GM21423 (cell line): ENCODE data around the gene EPB41L5.
"Not testable (repeated sequence)": the region's sequence is repeated elsewhere in the genome, so short reads cannot be mapped to it uniquely, and the experiment has no call there.

ENCODE experiments used
- ATAC-seq: cut with Tn5 transposase; IDR thresholded peaks from one replicate; pipeline ENCODE4 v1.9.1; 2021; ENCODE audit warnings: mild to moderate bottlenecking, moderate library complexity; ENCODE audit not compliant: unreplicated experiment

EPB41L5 gene

DNA sequence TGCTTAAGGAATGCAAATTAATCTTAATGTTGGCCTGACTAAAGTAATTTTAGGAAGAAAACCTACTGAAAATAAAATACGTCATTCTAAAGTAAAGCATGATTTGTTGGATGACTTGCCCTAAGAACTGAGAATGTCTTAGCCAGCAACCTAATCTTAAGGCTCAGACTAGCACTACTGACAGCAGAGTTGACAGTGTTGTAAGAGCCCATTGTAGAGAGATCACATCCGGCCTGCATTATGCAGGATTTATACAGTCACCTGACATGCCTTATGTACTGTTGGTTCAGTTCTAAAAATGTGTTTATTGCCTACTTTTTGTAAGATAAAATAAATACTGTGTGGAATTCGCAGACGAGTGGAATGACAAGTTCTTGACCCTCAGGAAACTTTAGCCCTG, 128.0 kb downstream of the EPB41L5 start:
- no peak for ATAC-seq

DNA sequence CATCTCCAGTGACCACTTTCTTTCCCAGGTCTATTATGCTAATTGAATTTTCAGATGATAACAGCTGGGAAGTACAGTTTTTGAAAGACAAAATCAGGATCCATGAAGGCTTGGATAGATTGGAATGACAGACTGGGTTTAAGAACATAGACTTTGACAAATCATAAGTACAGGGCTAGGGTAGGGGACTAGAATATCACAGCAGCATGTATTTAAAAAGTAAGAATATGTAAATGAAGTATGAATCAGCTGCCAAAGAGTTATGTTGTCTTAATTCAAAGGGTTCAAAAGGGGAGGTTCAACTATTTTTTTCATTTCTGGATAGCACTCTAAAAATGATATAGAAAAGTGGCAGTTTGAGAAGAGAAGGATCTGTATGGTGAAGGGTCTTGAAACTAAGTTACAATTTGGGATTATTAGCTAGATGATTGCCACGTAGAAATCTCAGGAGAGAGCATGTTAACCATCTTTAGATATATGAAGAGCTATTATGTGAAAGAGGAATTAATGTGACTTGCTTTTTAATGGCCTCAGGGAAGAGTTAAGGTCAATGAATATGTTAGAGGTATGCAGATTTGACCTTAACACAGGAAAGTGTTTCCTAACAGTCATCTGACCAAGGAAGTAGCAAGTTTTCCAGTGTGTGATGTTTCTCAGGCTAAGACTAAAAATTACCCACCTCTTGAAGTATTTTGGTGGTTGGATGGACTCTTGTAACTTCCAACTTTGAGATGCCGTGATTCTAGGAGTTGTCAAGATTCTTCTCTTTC, 128.6 kb downstream of the EPB41L5 start:
- ATAC-seq = no peak

DNA sequence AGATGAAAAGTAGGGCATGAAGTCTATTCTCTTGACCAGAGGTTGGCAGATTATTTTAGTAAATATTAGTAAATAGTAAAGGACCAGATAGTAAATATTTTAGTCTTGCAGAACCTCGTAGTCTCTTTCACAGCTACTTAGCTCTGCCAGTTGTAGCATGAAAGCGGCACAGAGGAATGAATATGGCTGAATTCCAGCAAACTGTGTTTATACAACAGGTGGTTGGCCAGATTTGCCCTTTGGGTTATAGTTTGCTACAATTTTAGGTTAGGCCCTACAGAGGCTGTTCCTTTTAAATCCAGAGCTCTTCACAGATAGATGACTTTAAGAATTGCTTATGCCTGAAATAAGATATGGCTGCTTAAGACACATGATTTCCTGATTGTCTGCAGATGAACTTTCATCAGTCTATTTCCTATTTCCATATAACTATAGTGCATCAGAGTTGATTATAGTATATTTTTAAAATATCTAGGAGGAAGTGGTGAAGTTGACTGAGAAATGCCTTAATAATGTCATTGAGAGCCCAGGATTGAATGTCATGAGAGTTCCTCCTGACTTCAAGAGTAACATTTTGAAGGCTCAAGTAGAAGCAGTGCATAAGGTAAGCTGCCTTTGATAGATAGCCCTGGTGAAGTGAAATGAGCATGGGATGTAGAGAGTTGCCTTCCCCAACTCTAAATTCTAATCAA, 129.8 kb downstream of the EPB41L5 start:
- no peak for ATAC-seq

DNA sequence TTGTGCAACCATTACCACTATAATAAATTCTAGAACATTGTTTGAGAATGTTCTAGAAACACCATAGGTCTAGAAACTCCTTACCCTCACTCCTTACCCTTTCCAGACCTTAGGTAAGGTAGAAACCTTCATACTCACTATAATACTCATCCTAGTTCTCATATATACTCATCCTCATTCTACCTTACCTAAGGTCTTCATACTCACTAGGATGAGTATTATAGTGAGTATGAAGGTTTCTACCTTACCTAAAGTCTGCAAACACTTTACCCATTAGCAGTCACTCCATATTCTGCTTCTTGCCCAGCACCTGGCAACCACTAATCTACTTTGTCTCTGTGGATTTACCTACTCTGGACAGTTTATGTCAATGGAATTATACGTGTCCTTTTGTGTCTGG, 135.4 kb downstream of the EPB41L5 start:
- ATAC-seq = no peak

DNA sequence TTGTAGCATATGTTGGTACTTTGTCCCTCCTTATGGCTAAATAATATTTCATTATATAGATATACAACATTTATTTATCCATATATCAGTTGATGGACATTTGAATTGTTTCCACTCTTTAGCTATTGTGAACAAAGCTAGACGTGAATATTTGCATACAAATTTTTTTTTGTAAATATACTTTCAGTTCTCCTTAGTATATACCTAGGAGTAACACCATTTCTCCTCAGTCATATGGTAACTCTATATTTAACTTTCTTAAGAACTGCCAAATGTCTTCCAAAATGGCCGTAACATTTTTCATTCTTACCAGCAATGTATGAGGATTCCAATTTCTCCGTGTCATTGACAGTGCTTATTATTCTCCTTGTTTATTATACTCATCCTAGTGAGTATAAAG, 135.8 kb downstream of the EPB41L5 start:
- ATAC-seq = no peak

DNA sequence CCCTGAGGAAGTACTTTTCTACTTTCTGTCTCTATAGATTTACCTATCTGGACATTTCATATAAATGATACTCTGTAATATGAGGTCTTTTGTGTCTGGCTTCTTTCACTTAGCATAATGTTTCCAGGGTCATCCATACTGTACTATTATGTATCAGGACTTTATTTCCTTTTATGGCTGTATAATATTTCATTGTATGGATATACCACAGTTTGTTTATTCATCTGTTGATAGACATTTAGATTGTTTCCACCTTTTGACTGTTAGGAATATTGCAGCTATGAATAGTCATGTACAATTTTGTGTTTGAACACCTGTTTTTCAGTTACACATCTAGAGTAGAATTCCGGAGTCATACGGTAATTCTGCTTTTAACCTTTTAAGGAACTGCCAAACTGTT, 136.5 kb downstream of the EPB41L5 start:
- no peak for ATAC-seq

DNA sequence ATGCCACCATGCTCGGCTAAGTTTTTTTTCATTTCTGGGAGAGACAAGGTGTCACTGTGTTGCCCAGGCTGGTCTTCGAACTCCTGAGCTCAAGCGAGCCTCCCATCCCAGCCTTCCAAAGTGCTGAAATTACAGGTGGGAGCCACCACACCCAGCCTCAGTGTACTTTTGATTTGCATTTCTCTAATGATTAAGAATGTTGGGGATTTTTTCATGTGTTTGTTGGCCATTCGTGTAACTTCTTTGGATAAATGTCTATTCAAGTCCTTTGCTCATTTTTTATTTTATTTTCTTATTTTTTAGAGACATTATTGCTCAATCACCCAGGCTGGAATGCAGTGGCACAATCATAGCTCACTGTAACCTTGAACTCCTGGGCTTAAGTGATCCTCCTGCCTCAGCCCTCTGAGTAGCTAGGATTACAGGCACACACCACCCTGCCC, 137.2 kb downstream of the EPB41L5 start:
- ATAC-seq = no peak

DNA sequence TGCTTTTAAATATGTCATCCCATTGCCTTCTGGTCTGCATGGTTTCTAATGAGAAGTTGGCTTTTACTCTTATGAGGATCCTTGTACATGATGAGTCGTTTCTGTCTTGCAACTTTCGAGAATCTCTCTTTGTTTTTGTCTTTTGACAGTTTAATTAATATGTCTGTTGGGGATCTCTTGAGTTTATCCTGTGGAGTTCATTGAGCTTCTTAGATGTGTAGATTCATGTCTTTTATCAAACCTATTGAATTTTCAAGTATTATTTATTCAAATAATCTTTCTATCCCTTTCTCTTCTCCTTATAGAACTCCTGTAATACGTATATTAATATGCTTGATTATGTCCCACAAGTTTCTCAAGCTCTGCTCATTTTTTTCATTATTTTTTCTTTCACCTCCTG, 142.4 kb downstream of the EPB41L5 start:
- no peak for ATAC-seq

DNA sequence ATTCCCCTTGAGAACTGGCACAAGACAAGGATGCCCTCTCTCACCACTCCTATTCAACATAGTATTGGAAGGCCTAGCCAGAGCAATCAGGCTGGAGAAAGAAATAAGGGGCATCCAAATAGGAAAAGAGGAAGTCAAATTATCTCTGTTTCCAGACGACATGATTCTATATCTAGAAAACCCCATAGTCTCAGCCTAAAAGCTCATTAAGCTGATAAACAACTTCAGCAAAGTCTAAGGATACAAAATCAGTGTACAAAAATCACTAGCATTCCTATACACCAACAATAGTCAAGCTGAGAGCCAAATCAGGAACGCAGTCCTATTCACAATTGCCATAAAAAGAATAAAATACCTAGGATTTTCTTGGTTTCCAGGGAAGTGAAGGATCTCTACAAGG, 145.8 kb downstream of the EPB41L5 start:
- ATAC-seq = not testable (repeated sequence)

DNA sequence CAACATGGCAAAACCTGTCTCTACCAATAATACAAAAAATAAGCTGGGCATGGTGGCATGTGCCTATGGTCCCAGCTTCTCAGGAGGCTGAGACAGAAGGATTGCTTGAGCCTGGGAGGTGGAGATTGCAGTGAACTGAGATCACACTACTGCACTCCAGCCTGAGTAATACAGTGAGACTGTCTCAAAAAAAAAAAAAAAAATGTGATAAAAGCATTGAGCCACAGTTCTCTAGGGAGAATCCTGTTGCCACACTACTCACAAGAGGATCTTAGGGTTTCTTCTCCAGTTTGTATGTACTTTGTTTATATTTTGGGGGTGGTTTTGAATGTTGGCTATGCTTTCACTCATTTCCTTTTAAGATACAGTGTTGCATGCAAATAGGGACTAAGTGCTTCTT, 148.3 kb downstream of the EPB41L5 start:
- no peak for ATAC-seq

DNA sequence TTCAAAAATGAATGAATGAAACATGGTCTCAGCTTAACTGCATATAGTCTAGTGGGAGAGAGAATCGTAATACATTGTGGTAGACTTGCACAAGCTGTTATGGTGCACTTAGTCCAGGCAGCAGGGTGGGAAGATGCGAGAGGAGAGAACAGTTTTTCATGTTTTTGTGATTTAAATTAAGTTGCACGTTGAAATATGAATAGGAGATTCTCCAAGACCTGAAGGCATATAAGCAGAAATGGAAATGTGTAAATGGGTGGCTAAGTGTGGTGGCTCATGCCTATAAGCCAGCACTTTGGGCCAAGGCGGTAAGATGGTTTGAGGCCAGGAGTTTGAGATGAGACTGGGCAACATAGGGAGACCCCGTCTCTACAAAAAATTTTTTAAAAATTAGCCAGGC, 149.8 kb downstream of the EPB41L5 start:
- ATAC-seq = no peak

DNA sequence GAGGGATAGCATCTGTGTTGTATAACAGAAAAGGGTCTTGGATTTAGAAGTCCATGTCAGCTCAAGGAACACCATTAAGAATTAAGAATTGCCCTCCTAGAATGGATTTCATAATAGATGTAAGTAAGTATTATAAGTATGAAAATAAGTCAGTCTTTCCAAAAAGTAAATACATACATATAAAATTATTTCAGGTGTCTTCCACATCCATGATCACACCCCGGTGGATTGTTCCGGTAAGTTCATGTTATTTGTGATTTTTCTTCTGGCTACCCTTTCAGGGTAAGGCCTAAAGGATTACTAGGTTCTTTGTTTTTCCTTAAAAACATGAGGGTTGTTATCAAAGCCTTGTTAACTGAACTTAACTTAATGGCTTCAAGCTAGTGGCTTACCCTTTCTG, 154.4 kb downstream of the EPB41L5 start:
- no peak for ATAC-seq

DNA sequence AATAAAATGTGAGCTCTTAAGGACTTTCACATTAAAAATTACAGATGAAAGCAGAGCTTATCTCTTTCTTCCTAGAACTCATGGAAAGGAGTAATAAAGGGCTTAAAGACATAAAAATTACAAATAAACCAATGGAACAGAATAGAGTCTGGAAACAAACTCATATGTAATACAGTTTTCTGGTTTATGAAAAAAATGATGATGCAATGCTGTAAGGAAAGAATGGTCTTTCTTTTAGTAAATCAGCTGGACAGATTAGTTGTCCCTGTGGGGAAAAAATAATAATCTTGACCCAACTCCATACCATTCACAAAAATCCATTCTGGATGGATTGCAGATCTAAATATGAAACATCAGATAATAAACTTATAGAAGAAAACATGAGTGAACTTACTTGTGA, 156.1 kb downstream of the EPB41L5 start:
- ATAC-seq = no peak

DNA sequence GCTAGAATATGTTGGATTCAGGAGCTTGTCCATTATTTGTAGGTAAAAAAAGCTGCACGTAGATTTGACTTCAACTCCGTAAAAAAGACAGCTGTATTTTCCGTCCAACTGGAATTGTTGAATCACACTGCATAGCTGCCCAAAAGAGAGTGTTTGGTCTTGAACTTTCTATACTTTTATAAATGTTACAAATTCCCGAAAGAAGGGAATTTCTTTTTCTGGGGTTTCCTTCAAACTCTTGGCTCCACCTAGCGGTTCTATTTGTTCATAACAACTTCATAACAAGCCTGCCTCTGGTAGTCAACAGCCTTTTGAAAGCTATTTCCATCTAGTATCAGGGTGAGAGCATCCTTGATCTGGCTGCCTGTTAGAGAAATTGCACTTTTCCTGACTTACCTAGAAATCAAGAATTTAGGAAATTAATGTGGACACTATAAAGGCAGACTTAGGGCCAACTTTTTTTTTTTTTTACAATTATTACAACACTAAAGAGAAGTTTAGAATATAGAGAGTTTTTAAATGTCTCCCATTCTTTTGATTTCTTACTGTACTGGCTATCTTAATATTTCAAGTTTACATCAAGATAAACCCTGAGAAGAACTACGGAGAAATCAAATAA, 162.2 kb downstream of the EPB41L5 start:
- ATAC-seq = no peak

DNA sequence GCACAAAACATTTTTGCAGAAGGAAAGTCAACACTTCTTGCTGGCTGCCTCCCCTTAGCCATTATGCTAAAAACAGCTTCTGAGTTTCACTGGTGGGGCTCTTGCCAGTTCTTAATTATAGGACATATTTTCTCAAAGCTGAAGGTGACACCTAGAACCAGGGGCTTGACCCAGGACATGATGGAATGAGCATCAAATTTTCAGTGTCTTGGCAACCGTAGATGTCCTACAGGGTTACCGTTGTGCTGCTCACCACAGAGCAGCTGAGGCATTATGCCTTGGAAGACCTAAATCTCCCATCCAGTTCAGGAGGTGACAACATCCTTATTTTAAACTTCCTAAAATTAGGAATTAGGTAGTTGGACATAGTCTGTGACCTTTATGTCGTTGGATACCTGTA, 163.6 kb downstream of the EPB41L5 start:
- ATAC-seq = no peak

DNA sequence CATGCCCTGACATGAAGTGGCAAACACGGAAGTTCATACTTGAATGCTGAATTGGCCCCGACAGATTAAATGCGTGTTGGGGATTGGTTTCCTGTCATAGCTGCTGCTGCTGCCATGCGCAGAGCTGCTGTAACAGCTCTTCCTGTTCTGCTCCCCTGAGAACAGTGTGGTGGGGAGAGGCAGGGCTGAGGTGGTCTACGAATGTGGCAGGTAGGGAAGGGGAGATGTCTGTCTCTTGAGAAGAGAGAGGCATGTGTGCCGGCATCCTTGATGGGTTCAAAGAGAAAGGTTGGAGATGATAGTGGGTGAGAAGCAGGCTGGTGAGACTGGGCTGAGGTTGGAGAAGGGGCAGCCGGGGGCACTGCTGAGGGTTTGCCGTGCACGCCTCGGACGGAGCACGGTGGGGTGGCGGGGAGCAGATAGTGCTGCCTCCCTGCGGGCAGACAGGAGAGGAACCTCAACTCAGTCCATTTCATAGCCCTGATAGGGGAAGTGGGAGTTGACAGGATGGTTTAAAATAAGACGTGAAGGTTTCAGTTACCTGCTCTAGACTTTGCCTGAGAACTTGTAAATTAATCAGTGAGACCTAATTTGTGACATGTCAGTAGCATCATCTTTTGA, 164.2 kb downstream of the EPB41L5 start:
- peak; percentile 93 for ATAC-seq

DNA sequence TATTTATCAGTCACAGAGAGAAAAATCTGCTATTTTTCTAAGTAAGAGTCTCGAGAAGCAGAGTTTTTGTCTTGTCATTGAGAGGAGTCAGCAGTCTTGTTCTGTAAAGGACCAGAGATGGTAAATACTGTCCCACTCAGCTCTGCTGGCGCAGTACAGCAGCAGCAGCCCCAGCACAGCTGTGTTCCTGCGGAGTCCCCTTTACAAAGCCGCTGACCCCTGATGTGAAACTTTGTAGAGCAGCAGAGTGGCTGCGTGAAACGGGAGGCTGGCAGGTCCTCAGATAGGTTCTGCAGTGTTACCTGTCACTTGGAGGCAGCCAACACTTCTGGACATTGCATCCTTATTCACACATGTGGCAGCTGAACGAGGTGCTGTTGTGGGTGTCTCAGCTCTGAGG, 165.1 kb downstream of the EPB41L5 start:
- no peak for ATAC-seq

DNA sequence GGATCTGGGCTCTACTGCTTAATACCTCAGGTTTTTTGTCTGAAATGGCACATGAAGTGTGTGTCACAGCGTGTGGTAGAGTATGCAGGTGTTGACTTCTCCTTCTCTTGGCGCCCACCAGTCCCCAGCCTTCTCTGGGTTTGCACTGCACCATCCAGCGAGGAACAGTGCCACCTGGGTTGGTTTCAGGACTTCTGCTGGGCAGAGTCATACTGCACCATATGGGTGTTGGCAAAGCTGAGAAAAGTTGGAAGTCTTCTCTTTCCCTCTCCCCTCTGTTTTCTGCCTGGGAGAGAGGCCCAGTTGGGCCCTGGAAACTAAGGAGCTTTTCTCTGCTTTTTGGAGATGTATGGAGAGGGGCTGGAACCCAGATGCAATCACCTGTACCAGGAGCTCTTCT, 166.5 kb downstream of the EPB41L5 start:
- no peak for ATAC-seq

DNA sequence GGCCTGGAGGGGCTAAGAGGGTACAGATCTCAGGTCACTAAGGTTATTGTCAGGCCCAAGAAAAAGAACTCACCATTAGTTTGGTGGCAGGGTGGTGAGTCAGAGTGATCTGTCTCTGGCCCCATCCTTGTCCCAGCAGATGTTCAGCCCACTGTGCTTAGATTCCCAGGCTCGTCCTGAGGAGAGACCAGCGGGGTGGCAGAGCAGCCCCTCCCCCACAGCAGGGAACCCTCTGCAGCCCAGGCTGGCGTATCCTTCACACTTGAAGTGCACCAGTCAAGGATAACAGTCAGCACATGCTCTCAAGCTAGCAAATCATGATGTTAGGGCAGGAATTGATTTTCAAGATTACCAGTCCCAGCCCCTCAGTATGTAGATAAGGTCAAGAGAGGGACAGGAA, 167.2 kb downstream of the EPB41L5 start:
- ATAC-seq = no peak

DNA sequence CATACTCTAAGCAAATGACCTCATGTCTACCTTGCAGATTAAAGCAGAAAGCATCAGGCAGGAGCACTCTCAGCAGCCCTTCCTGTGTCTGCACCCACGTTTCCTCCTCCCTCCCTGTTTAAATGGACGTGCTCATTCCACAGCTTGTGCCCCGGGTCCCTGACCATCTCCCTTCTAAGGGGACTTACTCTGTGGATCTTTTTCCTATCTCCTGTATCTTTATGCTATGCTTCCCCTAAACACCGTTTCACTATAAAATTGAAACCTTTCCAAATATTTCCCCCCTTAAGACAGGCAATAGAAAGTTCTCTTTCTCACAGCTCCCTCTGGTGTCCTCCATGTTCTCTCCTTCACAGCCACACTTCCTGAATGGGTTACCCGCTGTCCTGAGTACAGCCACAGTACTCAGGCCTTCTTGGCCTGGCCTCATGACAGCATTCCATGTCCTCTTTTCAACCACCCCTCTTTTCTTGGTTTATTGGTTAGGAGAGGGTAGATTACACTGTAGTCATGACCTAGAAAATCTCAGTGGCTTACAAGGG, 169.2 kb downstream of the EPB41L5 start:
- no peak for ATAC-seq

DNA sequence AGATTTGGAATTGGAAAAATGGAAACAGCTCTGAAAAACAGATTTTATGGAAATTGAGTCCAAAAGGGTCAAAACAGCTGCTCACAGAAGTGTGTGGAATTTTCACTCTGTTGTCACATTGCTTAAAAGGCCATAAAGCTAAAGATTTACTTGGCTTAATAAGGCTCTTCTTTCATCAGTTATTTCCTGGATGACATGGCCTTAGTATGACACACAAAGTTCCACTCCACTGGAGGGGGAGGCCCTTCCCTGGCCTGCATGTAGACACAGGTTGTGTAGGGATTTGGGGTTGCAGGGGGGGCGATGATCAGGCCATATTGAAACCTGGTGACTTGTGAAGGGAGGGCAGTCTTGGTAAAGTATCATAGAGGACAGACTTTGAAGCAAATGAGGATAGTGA, 176.3 kb downstream of the EPB41L5 start:
- no peak for ATAC-seq
